ENCODE results near the gene PPP1R12B.

The PPP1R12B gene

DNA sequence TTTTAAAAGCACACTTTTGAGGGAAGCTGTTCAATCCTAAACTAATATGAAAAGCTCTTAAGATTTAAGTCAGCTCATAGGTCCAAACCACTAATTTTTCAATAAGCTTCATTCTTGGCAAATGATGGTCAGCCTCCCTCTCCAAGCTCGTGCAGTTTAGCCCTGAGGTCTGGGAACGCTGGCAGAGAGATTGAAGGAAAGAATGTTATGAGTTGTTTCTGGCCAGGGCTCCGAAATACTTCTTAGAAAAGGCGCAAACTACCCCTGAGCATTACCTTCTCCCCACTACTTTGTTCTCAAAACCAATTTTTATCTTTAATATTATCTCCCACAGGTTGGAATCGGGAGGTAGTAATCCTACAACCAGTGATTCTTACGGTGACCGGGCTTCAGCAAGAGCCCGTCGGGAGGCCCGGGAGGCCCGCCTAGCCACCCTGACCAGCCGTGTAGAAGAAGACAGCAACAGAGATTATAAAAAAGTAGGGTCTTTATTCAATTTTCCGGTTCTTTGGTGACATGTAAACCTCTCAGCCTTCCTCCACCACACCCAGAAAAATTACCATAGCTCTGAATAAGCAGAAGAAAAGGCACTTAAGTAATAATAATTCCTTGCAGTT, 214.1 kb downstream of the PPP1R12B start:
- TF ChIP-seq, protein P1, sequence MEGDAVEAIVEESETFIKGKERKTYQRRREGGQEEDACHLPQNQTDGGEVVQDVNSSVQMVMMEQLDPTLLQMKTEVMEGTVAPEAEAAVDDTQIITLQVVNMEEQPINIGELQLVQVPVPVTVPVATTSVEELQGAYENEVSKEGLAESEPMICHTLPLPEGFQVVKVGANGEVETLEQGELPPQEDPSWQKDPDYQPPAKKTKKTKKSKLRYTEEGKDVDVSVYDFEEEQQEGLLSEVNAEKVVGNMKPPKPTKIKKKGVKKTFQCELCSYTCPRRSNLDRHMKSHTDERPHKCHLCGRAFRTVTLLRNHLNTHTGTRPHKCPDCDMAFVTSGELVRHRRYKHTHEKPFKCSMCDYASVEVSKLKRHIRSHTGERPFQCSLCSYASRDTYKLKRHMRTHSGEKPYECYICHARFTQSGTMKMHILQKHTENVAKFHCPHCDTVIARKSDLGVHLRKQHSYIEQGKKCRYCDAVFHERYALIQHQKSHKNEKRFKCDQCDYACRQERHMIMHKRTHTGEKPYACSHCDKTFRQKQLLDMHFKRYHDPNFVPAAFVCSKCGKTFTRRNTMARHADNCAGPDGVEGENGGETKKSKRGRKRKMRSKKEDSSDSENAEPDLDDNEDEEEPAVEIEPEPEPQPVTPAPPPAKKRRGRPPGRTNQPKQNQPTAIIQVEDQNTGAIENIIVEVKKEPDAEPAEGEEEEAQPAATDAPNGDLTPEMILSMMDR (IDR thresholded peaks at IDR 0.05; ENCODE audit: control insufficient read depth, extremely low read depth, insufficient read depth): no peak

DNA sequence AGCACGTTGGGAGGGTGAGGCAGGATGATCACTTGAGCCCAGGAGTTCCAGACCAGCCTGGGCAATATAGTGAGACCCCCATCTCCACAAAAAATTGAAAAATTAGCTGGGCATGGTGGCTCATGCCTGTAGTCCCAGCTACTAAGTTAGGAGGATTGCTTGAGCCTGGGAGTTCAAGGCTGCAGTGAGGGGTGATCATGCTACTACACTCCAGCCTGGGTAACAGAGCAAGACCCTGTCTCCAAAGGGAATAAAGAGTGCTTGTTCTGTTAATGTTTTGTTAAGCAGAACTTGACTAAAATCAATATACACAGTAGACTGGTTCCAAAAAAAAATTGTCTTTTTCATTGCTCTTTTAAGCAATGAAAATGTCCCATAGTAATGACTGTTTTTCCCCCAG, 215.3 kb downstream of the PPP1R12B start:
- no peak overlapping the region for H3K4me3 ChIP-seq (ENCODE audit: low read depth, low read length)
- no peak for DNase-seq (ENCODE audit: low read depth)

More for the DNA sequence above, 214.1 kb downstream of the PPP1R12B start:
- H3K4me3 ChIP-seq (ENCODE audit: low read depth, low read length): no peak overlapping the region
- no peak for DNase-seq (ENCODE audit: low read depth)

DNA sequence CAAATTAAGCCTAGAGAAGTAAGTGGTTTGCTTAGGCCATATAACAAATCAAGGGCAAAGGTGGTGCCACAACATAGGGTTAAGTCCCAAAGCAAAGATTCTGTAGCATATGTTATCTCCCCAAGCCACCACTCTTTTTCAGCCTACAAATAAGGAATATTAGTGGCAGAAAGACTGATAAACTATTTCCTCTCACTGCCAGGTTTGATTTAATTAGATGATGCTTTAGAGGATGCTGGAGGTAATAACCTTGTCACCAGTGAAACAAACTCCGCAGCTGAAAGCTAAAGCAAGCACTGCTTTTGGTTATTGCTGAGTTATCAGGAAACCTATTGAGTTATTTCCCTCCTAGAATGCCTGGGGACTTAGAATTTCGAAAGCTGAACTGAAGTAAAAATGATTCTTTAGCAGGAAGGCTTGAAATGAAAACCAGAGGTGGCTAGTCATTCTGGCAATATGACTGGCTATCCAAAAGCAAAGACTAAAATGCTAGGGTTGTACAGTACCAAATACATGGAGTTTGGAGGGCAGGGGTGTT, 216.5 kb downstream of the PPP1R12B start:
- DNase-seq (ENCODE audit: low read depth): no peak
- TF ChIP-seq, protein P1 (IDR thresholded peaks at IDR 0.05; ENCODE audit: control insufficient read depth, extremely low read depth, insufficient read depth): no peak
- H3K4me3 ChIP-seq (ENCODE audit: low read depth, low read length): no peak overlapping the region

More for the DNA sequence above, 215.3 kb downstream of the PPP1R12B start:
- TF ChIP-seq, protein P1 (IDR thresholded peaks at IDR 0.05; ENCODE audit: control insufficient read depth, extremely low read depth, insufficient read depth): no peak

DNA sequence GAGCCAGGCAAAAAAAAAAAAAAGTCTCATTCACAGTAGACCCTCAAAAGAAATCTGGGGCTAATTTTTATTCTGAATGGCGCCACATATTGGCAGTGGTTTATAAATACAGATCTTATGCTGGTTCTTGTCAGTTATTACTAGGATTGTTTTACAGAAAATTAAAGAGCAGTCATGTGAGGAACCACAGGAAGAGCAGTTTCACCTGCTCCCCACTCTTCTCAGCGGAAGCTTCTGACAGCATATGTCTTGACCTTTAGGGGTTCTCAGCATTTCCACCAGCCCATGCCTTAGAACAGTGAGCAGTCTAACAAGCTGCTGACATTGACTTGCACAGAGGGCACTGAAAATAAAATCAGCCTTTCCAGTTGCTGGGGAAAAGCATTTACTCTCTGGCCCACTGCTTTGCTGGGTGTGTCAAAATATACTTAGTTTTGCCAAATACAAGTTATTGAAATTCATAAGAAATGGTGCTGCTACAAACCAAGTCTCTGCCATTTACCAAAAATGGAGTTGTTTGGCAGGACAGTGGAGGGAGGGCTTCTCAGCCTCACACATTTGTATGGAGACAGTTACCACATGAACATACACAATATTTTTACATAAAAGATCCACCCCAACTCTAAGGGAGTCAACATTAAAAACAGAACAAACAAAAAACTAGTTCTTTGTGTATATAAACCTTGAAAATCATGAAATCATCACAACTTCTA, 217.5 kb downstream of the PPP1R12B start:
- TF ChIP-seq, protein P1 (IDR thresholded peaks at IDR 0.05; ENCODE audit: control insufficient read depth, extremely low read depth, insufficient read depth): 0 out of 2 replicates have a peak, but pooled peaks have one; percentile 7
- DNase-seq (ENCODE audit: low read depth): no peak
- H3K4me3 ChIP-seq (ENCODE audit: low read depth, low read length): no peak overlapping the region

DNA sequence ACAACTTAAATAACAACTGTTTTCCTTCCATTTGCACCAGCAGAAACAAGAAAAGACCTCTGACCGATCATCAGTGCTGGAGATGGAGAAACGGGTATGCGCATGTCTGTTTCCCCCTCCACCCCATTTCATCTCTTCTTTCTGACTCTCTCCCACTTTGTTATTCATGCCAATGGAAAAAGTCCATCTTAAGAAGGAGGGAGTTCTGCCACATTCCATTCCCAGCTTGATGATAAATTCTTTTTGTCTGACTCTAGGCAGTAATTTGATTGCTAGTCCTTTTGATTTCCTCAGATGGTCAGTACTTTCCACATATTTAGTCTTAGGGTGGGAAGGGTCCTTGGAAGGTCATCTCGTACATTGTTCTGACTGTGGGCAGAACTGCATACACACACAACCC, 219.2 kb downstream of the PPP1R12B start:
- TF ChIP-seq, protein P1 (IDR thresholded peaks at IDR 0.05; ENCODE audit: control insufficient read depth, extremely low read depth, insufficient read depth): no peak
- no peak for DNase-seq (ENCODE audit: low read depth)
- H3K4me3 ChIP-seq (ENCODE audit: low read depth, low read length): no peak overlapping the region

DNA sequence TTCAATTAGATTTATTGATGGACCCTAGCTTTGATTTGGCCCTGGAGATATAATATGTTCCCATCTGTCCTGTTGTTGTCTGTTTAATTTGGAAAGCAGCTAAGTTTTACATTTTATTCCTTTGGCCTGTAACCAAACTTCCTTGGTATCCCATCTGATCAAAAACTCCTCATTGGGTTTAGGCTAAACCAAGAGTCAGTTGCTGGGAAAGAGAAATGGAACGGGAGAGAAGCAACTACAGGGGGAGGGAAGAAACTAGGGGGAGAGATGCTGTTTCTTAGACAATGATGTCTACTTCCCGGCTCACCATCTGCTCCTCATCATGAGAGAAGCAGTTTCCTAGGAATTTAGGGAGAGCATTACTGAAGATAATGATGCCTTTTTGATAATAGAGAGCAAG, 219.9 kb downstream of the PPP1R12B start:
- TF ChIP-seq, protein P1 (IDR thresholded peaks at IDR 0.05; ENCODE audit: control insufficient read depth, extremely low read depth, insufficient read depth): no peak
- 0 out of 2 replicates have a peak overlapping the region, but pooled peaks have one; percentile 3 for H3K4me3 ChIP-seq (ENCODE audit: low read depth, low read length)
- DNase-seq (ENCODE audit: low read depth): no peak

Measured in LNCaP clone FGC (cell line).